H9 (cell line): ENCODE data around the gene PCDH20. TPM values are rescaled to one million over a fixed set of nuclear protein-coding genes. Genes with fewer than 3 reads are reported as not detected.
A peak's percentile ranks its signal among the peaks of the same experiment; 100 is the strongest.

Experiments
- DNase-seq: peaks from one replicate; pipeline ENCODE4 v3.0.0-alpha.2; 2017
- H2AFZ ChIP-seq: one replicate; pipeline ENCODE4 v1.6.1; 2013; ENCODE audit warnings: mild to moderate bottlenecking, low read length, control low read depth, moderate library complexity
- H2AK5ac ChIP-seq: 2 replicates; pipeline ENCODE4 v1.6.1; 2013; ENCODE audit warnings: low read length, control low read depth, mixed read lengths; ENCODE audit not compliant: insufficient read length
- H2BK120ac ChIP-seq: one replicate; pipeline ENCODE4 v1.6.1; 2013; ENCODE audit warnings: low read depth, mild to moderate bottlenecking, low read length, control low read depth, inconsistent platforms; ENCODE audit not compliant: poor library complexity, severe bottlenecking
- H2BK12ac ChIP-seq: 2 replicates; pipeline ENCODE4 v1.6.1; 2013; ENCODE audit warnings: low read length, control low read depth, mixed read lengths, low read depth; ENCODE audit not compliant: insufficient read length
- H2BK15ac ChIP-seq: 2 replicates; pipeline ENCODE4 v1.6.1; 2013; ENCODE audit warnings: low read depth, low read length, control low read depth
- H2BK20ac ChIP-seq: one replicate; pipeline ENCODE4 v1.6.1; 2013; ENCODE audit warnings: low read depth, mild to moderate bottlenecking, low read length, control low read depth, inconsistent platforms; ENCODE audit not compliant: poor library complexity, severe bottlenecking
- H2BK5ac ChIP-seq: 2 replicates; pipeline ENCODE4 v1.6.1; 2013; ENCODE audit warnings: low read length, control low read depth, mixed read lengths; ENCODE audit not compliant: insufficient read length
- H3K14ac ChIP-seq: 2 replicates; pipeline ENCODE4 v1.6.1; 2013; ENCODE audit warnings: low read length, control low read depth; ENCODE audit not compliant: insufficient read depth
- H3K18ac ChIP-seq: 2 replicates; pipeline ENCODE4 v1.6.1; 2013; ENCODE audit warnings: low read depth, mild to moderate bottlenecking, mixed read lengths, low read length, control low read depth; ENCODE audit not compliant: insufficient read length
- H3K23ac ChIP-seq: 2 replicates; pipeline ENCODE4 v1.6.1; 2013; ENCODE audit warnings: low read length, control low read depth, mixed read lengths, low read depth; ENCODE audit not compliant: insufficient read length
- H3K23me2 ChIP-seq: 2 replicates; pipeline ENCODE4 v1.6.1; 2013; ENCODE audit warnings: low read depth, mild to moderate bottlenecking, mixed read lengths, low read length, control low read depth; ENCODE audit not compliant: insufficient read length, poor library complexity, severe bottlenecking
- H3K27ac ChIP-seq: 2 replicates; pipeline ENCODE4 v1.5.1; 2013; ENCODE audit warnings: low read length, control low read depth, mixed read lengths, low read depth; ENCODE audit not compliant: insufficient read length
- H3K27me3 ChIP-seq: 2 replicates; pipeline ENCODE4 v1.6.1; 2013; ENCODE audit warnings: low read length, control low read depth, inconsistent platforms; ENCODE audit not compliant: insufficient read depth
- H3K4ac ChIP-seq: 2 replicates; pipeline ENCODE4 v1.6.1; 2013; ENCODE audit warnings: low read depth, mild to moderate bottlenecking, control low read depth, inconsistent platforms, low read length, moderate library complexity
- H3K4me1 ChIP-seq: 2 replicates; pipeline ENCODE4 v1.6.1; 2013; ENCODE audit warnings: low read length, control low read depth, inconsistent platforms; ENCODE audit not compliant: insufficient read depth
- H3K4me2 ChIP-seq: 2 replicates; pipeline ENCODE4 v1.6.1; 2013; ENCODE audit warnings: low read length, control low read depth, mixed read lengths; ENCODE audit not compliant: insufficient read length, insufficient read depth
- H3K56ac ChIP-seq: 2 replicates; pipeline ENCODE4 v1.6.1; 2013; ENCODE audit warnings: low read depth, mild to moderate bottlenecking, mixed read lengths, low read length, control low read depth; ENCODE audit not compliant: insufficient read length
- H3K79me1 ChIP-seq: 2 replicates; pipeline ENCODE4 v1.6.1; 2013; ENCODE audit warnings: low read depth, mild to moderate bottlenecking, moderate library complexity, low read length, control low read depth, inconsistent platforms; ENCODE audit not compliant: insufficient read depth, poor library complexity, severe bottlenecking
- H3K79me2 ChIP-seq: 2 replicates; pipeline ENCODE4 v1.6.1; 2013; ENCODE audit warnings: low read length, control low read depth, inconsistent platforms; ENCODE audit not compliant: insufficient read depth
- H3K9ac ChIP-seq: 2 replicates; pipeline ENCODE4 v1.6.1; 2013; ENCODE audit warnings: low read length, control low read depth, mixed read lengths; ENCODE audit not compliant: insufficient read length; ENCODE audit errors: extremely low read depth
- H3K9me3 ChIP-seq: one replicate; pipeline ENCODE4 v1.6.1; 2013; ENCODE audit warnings: low read depth, low read length, inconsistent platforms; ENCODE audit not compliant: control insufficient read depth
- H3T11ph ChIP-seq: one replicate; pipeline ENCODE4 v1.6.1; 2013; ENCODE audit warnings: mild to moderate bottlenecking, low read length, control low read depth, inconsistent platforms
- H4K20me1 ChIP-seq: one replicate; pipeline ENCODE4 v1.6.1; 2013; ENCODE audit not compliant: control insufficient read depth, insufficient read length, insufficient read depth
- H4K5ac ChIP-seq: 2 replicates; pipeline ENCODE4 v1.6.1; 2013; ENCODE audit warnings: low read depth, mild to moderate bottlenecking, mixed read lengths, low read length, control low read depth; ENCODE audit not compliant: insufficient read length
- H4K8ac ChIP-seq: replicated peaks from 2 replicates; pipeline ENCODE4 v1.6.1; 2013; ENCODE audit warnings: low read length, control low read depth, mixed read lengths, low read depth; ENCODE audit not compliant: insufficient read length
- H4K91ac ChIP-seq: 2 replicates; pipeline ENCODE4 v1.6.1; 2013; ENCODE audit warnings: low read depth, mild to moderate bottlenecking, moderate library complexity, mixed read lengths, low read length, control low read depth; ENCODE audit not compliant: insufficient read length
- H3K27ac Mint-ChIP-seq, 3 experiments: 2 replicates in 2 of 3; 3 replicates in 1 of 3; pipeline ENCODE4 v1.8.0; 2020 to 2021; ENCODE audit warnings: mixed read lengths in 3 of 3, mild to moderate bottlenecking in 1 of 3, moderate library complexity in 1 of 3
- H3K27me3 Mint-ChIP-seq: 2 replicates; pipeline ENCODE4 v1.8.0; 2021; ENCODE audit warnings: low read depth, mild to moderate bottlenecking, moderate library complexity, mixed read lengths
- H3K36me3 Mint-ChIP-seq, 3 experiments: 2 replicates in 2 of 3; 3 replicates in 1 of 3; pipeline ENCODE4 v1.8.0; 2020 to 2021; ENCODE audit warnings: low read depth in 3 of 3, mixed read lengths in 3 of 3; ENCODE audit not compliant: insufficient read depth in 1 of 3
- H3K4me1 Mint-ChIP-seq, 2 experiments: 2 replicates each; pipeline ENCODE4 v1.8.0; 2020; ENCODE audit warnings: mixed read lengths in 2 of 2
- H3K4me3 Mint-ChIP-seq, 2 experiments: 2 replicates in 1 of 2; 3 replicates in 1 of 2; pipeline ENCODE4 v1.8.0; 2020 to 2021; ENCODE audit warnings: mild to moderate bottlenecking in 2 of 2, mixed read lengths in 2 of 2, moderate library complexity in 1 of 2
- H3K9me3 Mint-ChIP-seq, 2 experiments: 2 replicates in 1 of 2; 3 replicates in 1 of 2; pipeline ENCODE4 v1.8.0; 2020; ENCODE audit warnings: mild to moderate bottlenecking in 2 of 2, mixed read lengths in 2 of 2, moderate library complexity in 1 of 2
- WGBS: extraction: QIAGEN DNeasy Blood & Tissue Kit; methylation state at CpG from one replicate; pipeline ENCODE4 v1.1.7; 2013; ENCODE audit warnings: missing lambda C conversion rate, low lambda C conversion rate, mixed read lengths; ENCODE audit not compliant: insufficient read length; ENCODE audit errors: extremely low coverage; 5-methylcytosine and 5-hydroxymethylcytosine counted together
- total RNA-seq: library from RNA; stranded (reverse); gene quantifications from 2 replicates; pipeline ENCODE4 v1.2.1, GENCODE V29; 2021
- TF ChIP-seq, protein P1 (sequence below): fragments of 200-600 bp; sonication (generic); conservative IDR thresholded peaks from 3 replicates; pipeline ENCODE4 v1.8.0; 2021; ENCODE audit warnings: antibody characterized with exemption, mild to moderate bottlenecking

The PCDH20 gene
- total RNA-seq, 1 experiment from 2014 or later: 0.33 TPM

DNA sequence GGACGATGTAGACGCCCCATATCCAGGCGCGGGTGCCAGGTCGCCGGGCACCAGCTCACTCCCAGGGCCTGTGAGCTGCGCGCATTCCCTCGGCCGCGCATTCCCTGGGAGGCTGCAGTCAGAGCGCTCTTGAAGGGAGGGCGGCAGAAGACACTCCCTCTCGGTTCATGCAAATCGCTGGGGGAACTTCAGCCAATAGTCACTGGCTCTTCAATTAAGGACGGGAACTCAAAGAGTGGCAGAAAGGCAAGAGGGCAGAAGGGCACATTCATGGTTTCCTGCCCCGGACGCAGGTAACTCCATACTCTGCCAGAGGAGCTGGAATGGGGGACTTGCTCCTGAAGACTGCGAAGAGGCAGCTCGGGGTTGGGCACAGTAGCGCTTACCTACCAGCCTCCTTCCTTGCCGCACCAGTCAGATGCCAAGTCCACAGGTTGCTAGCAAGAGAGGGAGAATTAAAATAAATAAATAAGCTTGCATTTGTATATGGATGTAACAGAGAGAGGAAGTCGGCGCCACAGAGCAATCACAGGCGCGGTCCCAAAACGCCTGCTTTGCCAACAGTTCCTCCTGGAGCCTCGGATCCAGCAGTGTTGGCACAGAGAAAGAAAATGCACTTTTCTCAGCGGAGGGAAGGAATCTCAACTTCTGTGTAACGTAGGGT, 459 bp downstream of the PCDH20 start:
- TF ChIP-seq, protein P1, sequence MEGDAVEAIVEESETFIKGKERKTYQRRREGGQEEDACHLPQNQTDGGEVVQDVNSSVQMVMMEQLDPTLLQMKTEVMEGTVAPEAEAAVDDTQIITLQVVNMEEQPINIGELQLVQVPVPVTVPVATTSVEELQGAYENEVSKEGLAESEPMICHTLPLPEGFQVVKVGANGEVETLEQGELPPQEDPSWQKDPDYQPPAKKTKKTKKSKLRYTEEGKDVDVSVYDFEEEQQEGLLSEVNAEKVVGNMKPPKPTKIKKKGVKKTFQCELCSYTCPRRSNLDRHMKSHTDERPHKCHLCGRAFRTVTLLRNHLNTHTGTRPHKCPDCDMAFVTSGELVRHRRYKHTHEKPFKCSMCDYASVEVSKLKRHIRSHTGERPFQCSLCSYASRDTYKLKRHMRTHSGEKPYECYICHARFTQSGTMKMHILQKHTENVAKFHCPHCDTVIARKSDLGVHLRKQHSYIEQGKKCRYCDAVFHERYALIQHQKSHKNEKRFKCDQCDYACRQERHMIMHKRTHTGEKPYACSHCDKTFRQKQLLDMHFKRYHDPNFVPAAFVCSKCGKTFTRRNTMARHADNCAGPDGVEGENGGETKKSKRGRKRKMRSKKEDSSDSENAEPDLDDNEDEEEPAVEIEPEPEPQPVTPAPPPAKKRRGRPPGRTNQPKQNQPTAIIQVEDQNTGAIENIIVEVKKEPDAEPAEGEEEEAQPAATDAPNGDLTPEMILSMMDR: no peak
- no peaks in the 10 kb centered on the region for H3K36me3 Mint-ChIP-seq
- H3K9ac ChIP-seq: peak overlapping the region; percentile 33
- no peak overlapping the region for H2AK5ac ChIP-seq
- H2BK12ac ChIP-seq: no peak overlapping the region
- no peaks in the 10 kb centered on the region for H3K9me3 Mint-ChIP-seq
- H3K14ac ChIP-seq: no peak overlapping the region
- peak; percentile 93 for DNase-seq
- no CpG with 5 or more reads among the region's 30 CpGs for WGBS
- H3K27ac Mint-ChIP-seq: peak overlapping the region; percentile 55 to 79 (median 66); a peak in 2 of 7 replicates
- no peak overlapping the region for H4K91ac ChIP-seq
- no peaks in the 10 kb centered on the region for H3K9me3 ChIP-seq
- no peak overlapping the region for H3K23ac ChIP-seq
- H3K4me3 Mint-ChIP-seq: peak overlapping the region; percentile 82 to 91
- H3K18ac ChIP-seq: no peak overlapping the region
- peaks cover 22% of the 10 kb centered on the region for H3K23me2 ChIP-seq
- H4K5ac ChIP-seq: no peak overlapping the region
- peak overlapping the region; percentile 17 for H2AFZ ChIP-seq
- H4K20me1 ChIP-seq: no peaks in the 10 kb centered on the region
- H3T11ph ChIP-seq: no peak overlapping the region
- no peak overlapping the region for H2BK20ac ChIP-seq
- peaks cover 19 to 24% of the 10 kb centered on the region in 2 experiments for H3K4me1 Mint-ChIP-seq
- peaks cover 12% of the 10 kb centered on the region for H3K27me3 ChIP-seq
- no peak overlapping the region for H2BK120ac ChIP-seq
- H2BK5ac ChIP-seq: no peak overlapping the region
- no peaks in the 10 kb centered on the region for H3K79me2 ChIP-seq
- H3K79me1 ChIP-seq: no peaks in the 10 kb centered on the region
- no peak overlapping the region for H3K4ac ChIP-seq
- H3K4me2 ChIP-seq: peak overlapping the region; percentile 92
- H3K27me3 Mint-ChIP-seq: peaks cover 52% of the 10 kb centered on the region
- no peak overlapping the region for H3K27ac ChIP-seq
- H3K56ac ChIP-seq: no peak overlapping the region
- H2BK15ac ChIP-seq: no peak overlapping the region
- H3K4me1 ChIP-seq: no peaks in the 10 kb centered on the region
- H4K8ac ChIP-seq: no peak overlapping the region
